SW 1271 (cell line): Measurements from ENCODE around the gene UVSSA.

Source experiments
- DNase-seq, 2 experiments: peaks; one replicate each; lab custom pipeline; 2025; lab: John Stamatoyannopoulos, UW

The UVSSA gene

DNA sequence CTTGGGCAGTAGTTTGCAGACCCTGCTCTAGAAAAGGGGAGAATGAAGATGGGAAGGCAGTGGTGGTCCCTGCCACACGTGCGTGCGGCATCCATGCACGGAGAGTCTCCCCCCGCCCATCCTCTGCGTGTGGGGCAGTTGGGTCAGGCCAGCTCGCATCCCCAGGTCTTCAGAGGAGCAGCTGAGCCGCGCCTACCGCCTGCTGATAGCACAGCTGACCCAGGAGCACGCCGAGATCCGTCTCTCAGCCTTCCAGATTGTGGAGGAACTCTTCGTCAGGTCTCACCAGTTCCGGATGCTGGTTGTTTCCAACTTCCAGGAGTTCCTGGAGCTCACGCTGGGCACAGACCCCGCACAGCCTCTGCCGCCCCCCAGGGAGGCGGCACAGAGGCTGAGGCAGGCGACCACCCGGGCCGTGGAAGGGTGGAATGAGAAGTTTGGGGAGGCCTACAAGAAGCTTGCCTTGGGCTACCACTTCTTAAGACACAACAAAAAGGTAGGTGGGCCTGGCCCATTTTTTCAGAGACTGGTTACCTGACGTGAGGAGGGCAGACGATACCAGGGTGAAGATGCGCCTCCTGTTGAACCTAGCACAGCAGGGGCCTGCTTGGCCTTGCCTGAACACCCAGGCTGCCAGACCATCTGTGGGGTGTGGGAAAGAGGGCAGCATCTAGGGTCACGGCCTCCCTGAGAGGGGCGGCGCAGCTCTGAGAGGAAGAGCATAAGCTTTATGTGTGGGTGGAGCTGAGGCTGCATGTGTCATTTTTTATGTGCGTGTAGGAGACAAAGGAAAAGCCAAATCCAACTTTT lies 2.6 kb downstream of the UVSSA start:
- no peak for DNase-seq

DNA sequence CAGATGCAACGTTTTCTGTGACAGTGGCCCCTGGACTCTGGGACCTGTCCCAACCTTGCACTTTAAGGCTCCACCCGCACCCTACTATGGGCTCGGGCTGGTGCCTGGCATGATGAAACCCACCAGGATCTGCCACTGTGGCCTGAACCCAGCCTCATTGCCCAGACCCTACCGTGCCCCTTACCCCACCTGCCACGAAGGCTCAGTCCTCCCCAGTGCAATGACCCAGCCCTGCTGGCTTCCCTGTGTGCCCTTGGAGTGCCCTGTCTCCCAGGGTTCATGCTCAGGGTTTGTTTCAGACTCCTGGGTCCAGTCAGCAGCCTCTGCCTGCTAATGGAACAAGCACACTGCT lies 3.1 kb downstream of the UVSSA start:
- DNase-seq = no peak

DNA sequence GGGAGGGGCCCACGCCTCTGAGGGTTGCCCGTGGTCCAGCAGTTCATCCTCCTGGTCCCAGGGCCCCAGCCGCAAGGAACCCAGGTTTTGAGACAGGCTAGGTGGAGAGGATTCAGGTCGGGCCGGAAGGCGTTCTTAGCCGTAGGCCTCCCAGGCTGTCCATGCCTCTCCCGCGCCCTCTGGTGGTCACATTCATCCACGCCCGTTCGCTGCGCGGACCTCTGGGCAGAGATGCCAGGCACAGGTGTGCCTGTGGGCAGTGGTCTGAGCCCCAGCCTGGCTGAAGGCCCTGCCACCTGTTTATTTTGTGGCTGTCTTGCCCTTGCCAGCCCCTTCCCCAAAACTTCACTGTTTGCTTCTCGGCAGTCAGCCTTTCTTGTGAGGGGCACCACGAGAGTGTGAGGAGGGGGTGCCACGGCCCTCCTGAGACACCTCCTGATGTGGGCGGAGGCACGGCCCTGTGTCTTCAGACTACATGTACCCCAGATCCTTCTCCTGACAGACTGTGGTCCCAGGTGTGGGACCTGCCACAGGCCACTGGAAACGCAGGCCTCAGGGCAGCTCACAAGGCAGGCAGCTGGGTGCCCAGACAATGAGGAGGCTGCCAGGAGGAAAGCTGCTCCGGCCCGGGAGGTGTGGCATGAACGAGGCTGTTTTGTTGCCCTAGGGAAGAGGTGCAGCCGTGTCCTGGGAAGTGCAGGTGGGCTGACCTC lies 5.0 kb downstream of the UVSSA start:
- DNase-seq = peak; percentile 55 to 65

- no peak for DNase-seq
Observed at GRCh38 chr4:1352567-1352900, 5.5 kb downstream of the UVSSA start.

- no peak for DNase-seq
Observed at GRCh38 chr4:1353186-1354055, 6.4 kb downstream of the UVSSA start.

DNA sequence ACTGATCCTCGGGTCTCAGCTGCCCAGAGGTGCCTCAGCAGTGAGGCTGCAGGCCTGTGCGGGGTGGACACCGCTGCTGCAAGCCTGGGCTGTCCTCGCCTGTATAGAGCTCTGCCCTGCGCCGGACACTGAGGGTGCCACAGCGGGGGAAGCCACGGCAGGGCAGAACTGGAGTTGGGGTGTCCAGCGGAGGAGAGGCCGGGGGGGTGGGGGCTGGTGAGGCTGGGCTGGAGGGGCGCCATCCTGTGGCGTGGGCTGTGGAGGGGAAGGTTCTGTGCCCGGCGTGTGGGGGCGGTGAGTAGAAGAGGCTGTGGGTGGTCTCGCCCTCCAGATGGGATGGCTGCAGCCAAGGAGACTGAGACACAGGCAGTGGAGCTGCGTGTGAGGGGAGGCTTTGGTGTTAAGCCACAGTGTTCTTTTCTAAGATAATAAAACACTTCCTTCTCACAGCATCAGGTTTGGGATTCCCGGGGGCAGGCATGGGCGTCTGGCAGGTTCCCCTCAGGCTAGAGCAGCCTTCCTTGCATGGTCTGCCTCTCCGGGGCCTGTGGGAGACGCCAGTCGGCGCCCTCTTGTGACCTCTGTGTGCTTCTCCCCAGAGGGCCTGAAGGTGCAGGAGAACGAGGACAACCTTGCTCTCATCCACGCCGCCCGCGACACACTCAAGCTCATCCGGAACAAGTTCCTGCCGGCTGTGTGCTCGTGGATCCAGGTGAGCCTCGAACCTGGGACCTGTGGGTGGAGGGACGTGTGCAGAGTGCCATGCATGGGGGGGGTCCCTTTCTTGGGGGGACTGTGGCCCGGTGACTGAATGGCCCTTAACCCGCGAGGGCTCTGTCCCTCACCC lies 7.4 kb downstream of the UVSSA start:
- DNase-seq = no peak

GRCh38 chr4:1354983-1355275 lies 7.9 kb downstream of the UVSSA start:
- no peak for DNase-seq

DNA sequence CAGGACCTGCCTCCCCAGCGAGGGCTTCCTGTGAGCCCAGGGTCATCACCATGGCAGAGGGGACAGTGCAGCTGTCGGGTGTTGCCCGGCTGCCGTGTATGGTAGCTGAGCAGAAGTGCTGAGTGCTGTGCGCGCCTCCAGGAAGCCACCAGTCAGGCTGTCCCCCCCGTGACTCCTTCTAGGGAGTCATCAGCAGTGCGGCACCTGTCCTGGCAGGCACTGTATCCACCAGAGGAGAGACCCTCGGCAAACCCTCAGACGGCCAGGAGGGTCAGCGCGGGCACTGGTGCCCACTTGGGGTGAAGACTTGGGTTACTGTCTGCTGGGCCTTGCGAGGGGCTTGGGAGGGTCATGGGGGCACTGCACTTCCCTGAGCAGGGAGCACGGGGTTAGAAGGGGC lies 8.4 kb downstream of the UVSSA start:
- DNase-seq = no peak

- DNase-seq = peak in 1 of 2 experiments; percentile 10
Observed at GRCh38 chr4:1356181-1356998, 9.4 kb downstream of the UVSSA start.

GRCh38 chr4:1357356-1358248 lies 10.6 kb downstream of the UVSSA start:
- DNase-seq = no peak

- no peak for DNase-seq
Observed at GRCh38 chr4:1358421-1359143, 11.6 kb downstream of the UVSSA start.

DNA sequence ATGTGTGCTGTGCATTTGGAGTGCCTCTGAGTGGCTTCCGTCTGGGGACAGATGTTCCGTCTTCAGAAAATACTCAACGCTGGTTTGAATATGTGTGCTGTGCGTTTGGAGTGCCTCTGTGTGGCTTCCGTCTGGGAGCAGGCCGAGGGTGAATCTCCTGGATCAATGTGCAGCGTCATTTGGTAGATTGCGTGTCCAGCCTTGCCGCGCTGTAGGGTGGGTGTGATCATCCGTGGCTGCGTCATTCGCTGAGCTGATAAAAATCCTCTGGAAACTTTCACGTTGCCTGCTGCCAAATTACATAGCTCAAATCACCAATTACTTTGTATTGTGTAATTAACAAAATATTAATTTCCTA lies 12.1 kb downstream of the UVSSA start:
- DNase-seq = no peak

- DNase-seq = no peak
Observed at GRCh38 chr4:1359976-1360375, 13.0 kb downstream of the UVSSA start.

DNA sequence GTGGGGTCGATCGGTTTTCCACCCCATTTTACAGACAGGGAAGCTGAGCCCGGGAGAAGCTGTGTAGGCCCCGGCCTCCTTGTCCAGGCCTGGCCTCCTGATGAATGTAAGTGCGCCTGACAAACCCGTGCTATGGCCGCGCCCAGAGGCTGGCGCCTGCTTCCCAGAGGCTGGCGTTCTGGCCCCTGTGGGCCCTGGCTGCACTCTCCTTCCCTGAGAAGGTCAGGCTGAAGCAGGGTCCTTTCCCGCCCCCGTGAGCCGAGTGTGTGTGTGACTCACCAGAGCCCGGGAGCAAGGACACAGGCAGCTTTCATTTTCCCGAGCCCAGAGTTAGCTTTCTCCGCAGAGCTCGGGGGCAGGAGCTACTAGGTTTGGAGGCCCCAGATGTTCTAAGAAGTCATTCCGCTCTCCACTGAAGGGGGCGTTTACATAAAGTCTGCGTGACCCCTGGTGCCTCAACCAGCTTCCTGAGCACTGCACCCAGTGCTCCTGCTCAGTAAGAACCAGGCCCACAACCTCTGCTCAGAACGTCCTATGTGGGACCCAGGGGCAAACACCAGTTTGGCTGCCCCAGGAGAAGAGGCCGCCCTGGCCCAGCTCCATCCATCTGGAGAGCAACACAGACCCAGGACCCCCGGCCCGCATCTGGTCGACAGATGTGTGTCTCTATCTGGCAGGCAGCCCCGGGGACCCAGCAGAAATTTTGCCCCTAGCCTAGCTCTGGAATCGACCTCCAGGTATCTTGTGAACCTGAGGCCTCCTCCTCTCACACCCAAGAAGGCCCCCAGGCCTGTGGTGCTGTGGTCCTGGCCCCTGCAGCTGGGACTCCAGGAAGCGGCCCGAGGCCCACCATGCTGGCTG lies 13.6 kb downstream of the UVSSA start:
- DNase-seq = no peak

DNA sequence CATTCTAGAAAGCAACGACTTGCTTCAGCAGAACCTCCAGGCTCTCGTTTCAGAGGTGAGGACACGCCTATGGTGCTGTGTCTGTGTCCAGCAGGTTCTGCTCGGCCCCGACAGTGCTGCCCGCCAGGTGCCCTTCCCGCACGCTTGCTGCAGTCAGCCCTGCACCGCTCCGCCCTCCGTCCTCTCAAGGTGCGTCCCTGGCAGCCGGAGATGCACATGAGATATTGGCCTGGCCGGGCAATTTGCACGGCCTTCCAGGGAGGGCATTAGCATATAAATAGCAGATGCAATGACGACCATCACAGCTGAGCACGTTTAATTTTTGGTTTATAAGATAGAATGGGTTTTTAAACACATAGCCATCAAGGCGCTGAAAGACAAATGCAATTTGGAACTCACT lies 14.4 kb downstream of the UVSSA start:
- DNase-seq = no peak

DNA sequence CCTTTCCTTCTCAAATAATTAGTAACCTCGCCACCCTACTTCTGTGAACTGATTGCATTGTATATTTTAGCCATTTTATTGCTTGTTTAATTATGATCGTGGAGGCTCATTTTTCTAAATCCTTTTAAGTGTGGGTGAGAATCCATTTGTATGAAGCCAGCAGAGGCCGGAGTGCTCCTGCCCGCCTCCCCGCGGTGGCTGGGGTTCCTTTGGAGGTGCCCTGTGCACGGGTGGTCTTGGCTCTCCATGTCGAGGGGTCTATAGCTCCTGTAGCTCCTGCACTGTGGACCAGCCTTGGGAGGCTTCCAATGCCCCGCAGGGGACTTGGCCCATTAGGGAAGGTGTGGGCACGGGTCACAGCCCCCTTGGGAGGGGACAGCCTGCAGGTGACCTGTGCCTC lies 15.0 kb downstream of the UVSSA start:
- DNase-seq = no peak

DNA sequence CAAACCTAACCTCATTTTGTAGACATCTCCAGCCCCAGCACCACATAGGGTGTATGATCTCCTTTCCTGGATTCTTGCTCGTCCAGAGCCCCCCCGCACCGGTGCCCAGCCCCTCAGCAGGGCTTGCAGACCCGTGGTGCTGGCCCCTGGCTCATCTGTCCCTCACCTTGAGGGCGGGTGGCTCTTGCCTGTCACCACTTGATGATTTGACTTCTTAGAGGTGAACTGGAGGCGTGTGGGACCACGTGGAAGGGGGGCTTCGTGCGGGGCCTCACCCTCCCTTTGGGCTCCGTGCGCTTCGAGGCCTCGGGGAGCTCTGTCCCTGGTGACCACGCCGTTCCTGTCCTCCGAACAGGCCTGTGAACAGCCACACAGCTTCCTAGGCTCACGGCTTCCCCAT lies 15.5 kb downstream of the UVSSA start:
- no peak for DNase-seq

DNA sequence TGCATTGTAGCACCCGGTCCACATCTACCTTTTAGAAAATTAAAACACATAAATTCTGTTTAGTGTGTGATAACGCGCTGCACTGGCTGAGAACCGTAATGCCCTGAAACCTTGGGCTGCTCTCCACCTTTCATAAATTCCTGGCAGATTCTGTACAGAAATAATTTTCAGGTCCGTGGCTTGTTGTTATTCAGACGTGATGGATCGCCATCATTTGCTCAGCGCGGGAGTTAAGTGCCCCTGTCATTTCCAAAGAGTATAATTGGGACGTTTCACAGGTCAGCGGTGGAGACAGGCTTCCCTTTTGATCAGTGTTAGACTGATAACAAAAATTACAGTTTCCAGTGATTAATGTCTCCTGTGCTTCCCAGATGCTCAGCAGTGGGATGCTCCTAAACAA lies 16.5 kb downstream of the UVSSA start:
- DNase-seq = no peak

GRCh38 chr4:1364217-1364616 lies 17.2 kb downstream of the UVSSA start:
- DNase-seq = no peak
